Measurements from ENCODE around the gene KIF3B. TPM values are rescaled to one million over a fixed set of nuclear protein-coding genes. Genes with fewer than 3 reads are reported as not detected.
"Not testable (repeated sequence)": the region's sequence is repeated elsewhere in the genome, so short reads cannot be mapped to it uniquely, and the experiment has no call there.

KIF3B gene
- total and polyA plus RNA-seq, 3 experiments from 2014 or later: 5.7 to 61.6 (median 61.0) TPM

DNA sequence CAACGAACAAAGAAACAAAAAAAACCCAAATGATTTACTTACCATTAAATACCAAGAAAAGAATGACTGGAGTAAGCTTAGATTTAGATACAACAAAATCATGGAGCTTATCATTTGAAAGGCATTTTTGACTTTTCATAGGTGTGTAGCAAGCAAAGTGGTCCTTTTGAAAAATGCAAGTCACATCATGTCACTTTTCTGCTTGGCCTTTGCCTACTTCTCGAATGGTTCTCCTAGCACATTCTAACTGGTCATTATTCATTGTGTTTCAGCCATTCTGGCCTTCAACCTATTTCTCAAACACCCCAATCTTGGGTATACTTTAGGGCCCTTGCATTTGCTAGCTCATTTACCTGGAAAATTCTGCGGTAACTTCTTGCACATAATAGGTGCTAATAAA, 103.3 kb downstream of the KIF3B start:
- no peaks in the 10 kb centered on the region for H3K9me3 ChIP-seq (ENCODE audit: low read length)
- Mint-ChIP-seq H3K9me3 (no peaks in the 10 kb centered on the region), H3K4me3 (no peak overlapping the region), H3K27me3 (no peaks in the 10 kb centered on the region), H3K4me1 (peaks cover 24 to 40% (median 36%) of the 10 kb centered on the region in 3 donors), H3K27ac (peak overlapping the region in 2 of 8 donors; percentile 17 to 69), H3K36me3 (peaks cover 0 to 51% (median 2%) of the 10 kb centered on the region in 3 donors)
- no peaks in the 10 kb centered on the region for H3K27me3 ChIP-seq (ENCODE audit: insufficient read depth, low read length, poor library complexity, severe bottlenecking)
- peaks cover under 1% of the 10 kb centered on the region for H3K4me1 ChIP-seq (ENCODE audit: insufficient read depth, low read length)
- H3K27ac ChIP-seq (ENCODE audit: low read depth, low read length): no peak overlapping the region
- no peak for DNase-seq
- no peaks in the 10 kb centered on the region for H3K36me3 ChIP-seq (ENCODE audit: insufficient read depth, low read length)
- CTCF ChIA-PET: no interaction called here
- H3K4me3 ChIP-seq (ENCODE audit: low read length): no peak overlapping the region
- POLR2A ChIA-PET: interaction anchor here (0.6 kb wide), 1 partner anchor 27 kb away, joined by 3 read pairs; no protein-coding TSS in a partner anchor

DNA sequence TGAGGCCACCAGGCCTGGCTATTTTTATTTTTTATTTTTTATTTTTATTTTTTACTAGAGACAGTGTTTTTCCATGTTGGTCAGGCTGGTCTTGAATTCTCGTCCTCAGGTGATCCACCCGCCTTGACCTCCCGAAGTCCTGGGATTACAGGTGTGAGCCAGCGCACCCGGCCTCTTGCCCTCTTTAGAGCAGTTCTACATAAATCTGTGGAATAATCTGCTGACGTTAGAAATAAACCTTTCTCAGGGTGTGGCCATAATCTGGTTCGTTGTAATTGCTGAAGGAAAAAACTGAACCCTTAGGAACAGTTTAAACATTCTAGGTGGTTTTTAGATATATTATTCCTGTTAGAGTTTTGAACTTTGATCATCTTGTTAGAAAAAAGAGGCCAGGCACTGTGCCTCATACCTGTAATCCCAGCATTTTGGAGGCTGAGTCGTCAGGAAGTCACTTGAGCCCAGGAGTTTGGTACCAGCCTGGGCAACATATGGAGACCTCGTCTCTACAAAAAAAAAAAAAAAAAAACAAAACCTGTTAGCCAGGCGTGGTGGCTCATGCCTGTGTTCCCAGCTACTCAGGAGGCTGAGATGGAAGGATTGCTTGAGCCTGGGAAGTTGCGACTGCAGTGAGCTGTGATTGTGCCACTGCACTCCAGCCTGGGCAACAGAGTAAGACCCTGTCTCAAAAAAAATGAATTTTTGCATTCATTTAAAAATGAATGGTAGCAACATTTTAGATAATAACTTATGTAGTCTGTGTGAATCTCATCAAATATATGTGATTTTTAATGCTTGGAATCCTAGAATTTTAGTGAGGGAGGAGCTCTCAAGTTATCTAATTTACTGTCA, 104.9 kb downstream of the KIF3B start:
- Histone ChIP-seq H3K9me3 (ENCODE audit: low read length) (no peaks in the 10 kb centered on the region), H3K36me3 (ENCODE audit: insufficient read depth, low read length) (no peaks in the 10 kb centered on the region), H3K27ac (ENCODE audit: low read depth, low read length) (no peak overlapping the region), H3K4me3 (ENCODE audit: low read length) (no peak overlapping the region), H3K27me3 (ENCODE audit: insufficient read depth, low read length, poor library complexity, severe bottlenecking) (no peaks in the 10 kb centered on the region), H3K4me1 (ENCODE audit: insufficient read depth, low read length) (peaks cover 15% of the 10 kb centered on the region)
- CTCF ChIA-PET: interaction anchor here (1.0 kb wide), 1 partner anchor 23 kb away, joined by 3 read pairs; no protein-coding TSS in a partner anchor
- Mint-ChIP-seq H3K9me3 (no peaks in the 10 kb centered on the region), H3K27ac (no peak overlapping the region), H3K27me3 (no peaks in the 10 kb centered on the region), H3K4me1 (peaks cover 32 to 52% (median 51%) of the 10 kb centered on the region in 3 donors), H3K4me3 (no peak overlapping the region), H3K36me3 (peaks cover 0 to 47% (median 2%) of the 10 kb centered on the region in 3 donors)
- DNase-seq: no peak
- POLR2A ChIA-PET: no interaction called here

DNA sequence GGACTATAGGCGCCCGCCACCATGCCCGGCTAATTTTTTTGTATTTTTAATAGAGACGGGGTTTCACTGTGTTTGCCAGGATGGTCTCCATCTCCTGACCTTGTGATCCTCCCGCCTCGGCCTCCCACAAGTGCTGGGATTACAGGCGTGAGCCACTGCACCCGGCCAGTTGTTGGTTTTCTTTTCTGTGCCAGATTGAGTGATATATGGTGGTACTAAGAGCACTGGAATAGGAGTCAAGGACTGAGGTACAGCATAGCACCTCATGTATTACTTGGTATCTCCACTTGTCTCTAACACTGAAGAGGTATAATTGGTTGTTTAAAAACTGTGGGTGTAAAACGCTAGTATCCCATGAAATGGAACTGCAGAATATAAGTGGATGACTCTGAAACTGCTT, 106.0 kb downstream of the KIF3B start:
- Mint-ChIP-seq H3K4me1 (peaks cover 36 to 58% (median 54%) of the 10 kb centered on the region in 3 donors), H3K36me3 (peaks cover 0 to 36% (median under 1%) of the 10 kb centered on the region in 3 donors), H3K27ac (peak overlapping the region in 5 of 8 donors; percentile 50 to 83 (median 69))
- peaks cover 21% of the 10 kb centered on the region for H3K4me1 ChIP-seq (ENCODE audit: insufficient read depth, low read length)
- H3K27me3 ChIP-seq (ENCODE audit: insufficient read depth, low read length, poor library complexity, severe bottlenecking); H3K9me3 ChIP-seq (ENCODE audit: low read length); POLR2A ChIA-PET; H3K27ac ChIP-seq (ENCODE audit: low read depth, low read length); CTCF ChIA-PET; H3K9me3 Mint-ChIP-seq; H3K36me3 ChIP-seq (ENCODE audit: insufficient read depth, low read length); H3K4me3 Mint-ChIP-seq; DNase-seq; H3K4me3 ChIP-seq (ENCODE audit: low read length); H3K27me3 Mint-ChIP-seq: not testable (repeated sequence)

Other genes with a start within 250 kb of the KIF3B start
- under 1 TPM; 0.28 to 0.53 TPM for gene HCK, start 225.4 kb upstream of the KIF3B start, total RNA-seq
- gene HCK, start 225.4 kb upstream of the KIF3B start, polyA plus RNA-seq: not detected
- gene TM9SF4, start 167.9 kb upstream of the KIF3B start, total RNA-seq: 10 to 100 TPM; 48.0 to 49.8 TPM
- gene TM9SF4, start 167.9 kb upstream of the KIF3B start, polyA plus RNA-seq: 44.0 TPM
- 100 to 1,000 TPM; 120 to 121 TPM for gene PLAGL2, start 69.9 kb upstream of the KIF3B start, total RNA-seq
- gene PLAGL2, start 69.9 kb upstream of the KIF3B start, polyA plus RNA-seq: 4.4 TPM
- 10 to 100 TPM; 87.1 to 88.8 TPM for gene POFUT1, start 69.8 kb upstream of the KIF3B start, total RNA-seq
- gene POFUT1, start 69.8 kb upstream of the KIF3B start, polyA plus RNA-seq: 15.8 TPM
- 100 to 1,000 TPM; 131 to 133 TPM for gene ASXL1, start 80.7 kb downstream of the KIF3B start, total RNA-seq
- 19.8 TPM for gene ASXL1, start 80.7 kb downstream of the KIF3B start, polyA plus RNA-seq

Data from CD8-positive, alpha-beta memory T cell (primary cell).